Measurements from ENCODE around the gene KIF26B. TPM values are rescaled to one million over a fixed set of nuclear protein-coding genes. Genes with fewer than 3 reads are reported as not detected.

Gene KIF26B
- total RNA-seq, 1 experiment from 2014 or later: 1.6 TPM

- H3K27me3 Mint-ChIP-seq (ENCODE audit: insufficient read depth, unreplicated experiment): peaks cover 48% of the 10 kb centered on the region
- CTCF ChIA-PET: interaction anchor here (0.6 to 2.4 kb wide), 3 partner anchors 103 to 178 kb away, joined by 3 to 8 read pairs (median 8); partner anchors contain the start of gene KIF26B
- peaks cover 12% of the 10 kb centered on the region for H3K4me1 Mint-ChIP-seq (ENCODE audit: insufficient read depth, unreplicated experiment)
- no peak overlapping the region for H3K27ac Mint-ChIP-seq (ENCODE audit: low read depth, unreplicated experiment)
- no peak overlapping the region for H3K4me3 Mint-ChIP-seq (ENCODE audit: unreplicated experiment)
- intact Hi-C loops (cut with micrococcal nuclease): no loop called here
- H3K36me3 Mint-ChIP-seq (ENCODE audit: insufficient read depth, unreplicated experiment): no peaks in the 10 kb centered on the region
- TF ChIP-seq CTCF (IDR thresholded peaks at IDR 0.05; ENCODE audit: unreplicated experiment): no peak
- no peaks in the 10 kb centered on the region for H3K9me3 Mint-ChIP-seq (ENCODE audit: unreplicated experiment)
- no TSS peak for BruUV-seq (replicated peaks)
- POLR2A ChIA-PET: interaction anchor here (0.5 to 1.2 kb wide), 6 partner anchors 9 to 1461 kb away, joined by 3 to 4 read pairs (median 3); no protein-coding TSS in a partner anchor
- DNase-seq (ENCODE audit: unreplicated experiment): peak; percentile 82
Observed at GRCh38 chr1:245258271-245258920, 103.6 kb downstream of the KIF26B start.

- Mint-ChIP-seq H3K27me3 (ENCODE audit: insufficient read depth, unreplicated experiment) (peaks cover 63% of the 10 kb centered on the region), H3K4me1 (ENCODE audit: insufficient read depth, unreplicated experiment) (peaks cover 12% of the 10 kb centered on the region), H3K4me3 (ENCODE audit: unreplicated experiment) (no peak overlapping the region), H3K9me3 (ENCODE audit: unreplicated experiment) (no peaks in the 10 kb centered on the region), H3K27ac (ENCODE audit: low read depth, unreplicated experiment) (no peak overlapping the region), H3K36me3 (ENCODE audit: insufficient read depth, unreplicated experiment) (no peaks in the 10 kb centered on the region)
- no TSS peak for BruUV-seq (replicated peaks)
- ChIA-PET CTCF (interaction anchor here (2.4 kb wide), 1 partner anchor 107 kb away, joined by 8 read pairs; no protein-coding TSS in a partner anchor), POLR2A (no interaction called here)
- TF ChIP-seq CTCF (IDR thresholded peaks at IDR 0.05; ENCODE audit: unreplicated experiment): no peak
- intact Hi-C loops (cut with micrococcal nuclease): no loop called here
- no peak for DNase-seq (ENCODE audit: unreplicated experiment)
Observed at GRCh38 chr1:245260110-245260882, 105.5 kb downstream of the KIF26B start.

GRCh38 chr1:245260883-245261282, 106.1 kb downstream of the KIF26B start:
- Mint-ChIP-seq H3K4me1 (ENCODE audit: insufficient read depth, unreplicated experiment) (peaks cover 12% of the 10 kb centered on the region), H3K27me3 (ENCODE audit: insufficient read depth, unreplicated experiment) (peaks cover 62% of the 10 kb centered on the region), H3K27ac (ENCODE audit: low read depth, unreplicated experiment) (no peak overlapping the region), H3K36me3 (ENCODE audit: insufficient read depth, unreplicated experiment) (no peaks in the 10 kb centered on the region), H3K4me3 (ENCODE audit: unreplicated experiment) (no peak overlapping the region), H3K9me3 (ENCODE audit: unreplicated experiment) (no peaks in the 10 kb centered on the region)
- BruUV-seq (replicated peaks): no TSS peak
- ChIA-PET POLR2A (interaction anchor here (0.6 to 0.7 kb wide), 2 partner anchors 610 to 683 kb away, joined by 3 read pairs; no protein-coding TSS in a partner anchor), CTCF (interaction anchor here (0.6 to 0.9 kb wide), 2 partner anchors 38 to 68 kb away, joined by 3 read pairs; no protein-coding TSS in a partner anchor)
- no peak for DNase-seq (ENCODE audit: unreplicated experiment)
- intact Hi-C loops (cut with micrococcal nuclease): no loop called here
- TF ChIP-seq CTCF (IDR thresholded peaks at IDR 0.05; ENCODE audit: unreplicated experiment): no peak

- Mint-ChIP-seq H3K4me3 (ENCODE audit: unreplicated experiment) (no peak overlapping the region), H3K27ac (ENCODE audit: low read depth, unreplicated experiment) (no peak overlapping the region), H3K4me1 (ENCODE audit: insufficient read depth, unreplicated experiment) (peaks cover 12% of the 10 kb centered on the region), H3K27me3 (ENCODE audit: insufficient read depth, unreplicated experiment) (peaks cover 53% of the 10 kb centered on the region), H3K9me3 (ENCODE audit: unreplicated experiment) (no peaks in the 10 kb centered on the region), H3K36me3 (ENCODE audit: insufficient read depth, unreplicated experiment) (no peaks in the 10 kb centered on the region)
- TF ChIP-seq CTCF (IDR thresholded peaks at IDR 0.05; ENCODE audit: unreplicated experiment): no peak
- CTCF ChIA-PET: interaction anchor here (0.9 kb wide), 2 partner anchors 31 to 37 kb away, joined by 3 read pairs; no protein-coding TSS in a partner anchor
- BruUV-seq (replicated peaks): no TSS peak
- POLR2A ChIA-PET: no interaction called here
- intact Hi-C loops (cut with micrococcal nuclease): no loop called here
- no peak for DNase-seq (ENCODE audit: unreplicated experiment)
Observed at GRCh38 chr1:245261786-245262185, 107.0 kb downstream of the KIF26B start.
